Endothelial cell of umbilical vein (primary cell): ENCODE measurements around the gene CST3. TPM values are rescaled to one million over a fixed set of nuclear protein-coding genes. Genes with fewer than 3 reads are reported as not detected.

Experiments
- BruUV-seq: library from RNA; stranded (reverse); fragments of 400-500 nt; replicated peaks from 2 replicates; lab custom pipeline; 2021; lab: Mats Ljungman, UMichigan
- CTCF ChIA-PET: fragments of 300-600, 350-600 bp; sonication (Branson Sonifier 250); formaldehyde crosslinking; loops from one replicate; lab custom pipeline; 2021; ENCODE audit warnings: antibody characterized with exemption, inconsistent platforms; lab: Charles Lee
- POLR2A ChIA-PET: fragments of 300-600, 350-600 bp; sonication (Branson Sonifier 250); formaldehyde crosslinking; loops from one replicate; lab custom pipeline; 2021; ENCODE audit warnings: antibody characterized with exemption, inconsistent platforms; lab: Charles Lee
- DNase-seq: peaks from one replicate; pipeline ENCODE4 v3.0.0-alpha.2; 2011; ENCODE audit warnings: low read depth, low spot score
- FAIRE-seq: peaks from 2 replicates; lab custom pipeline; 2011; peaks lifted over from hg19 to GRCh38; lab: Jason Lieb, UNC
- H2AFZ ChIP-seq: 2 replicates; pipeline ENCODE4 v1.6.0; 2012; ENCODE audit warnings: low read depth, low read length, control low read depth, inconsistent platforms
- H3K27ac ChIP-seq: 2 replicates; pipeline ENCODE4 v1.5.1; 2011; ENCODE audit warnings: low read depth, mild to moderate bottlenecking, control low read depth, low read length, moderate library complexity; ENCODE audit not compliant: insufficient read depth
- H3K27me3 ChIP-seq, 2 experiments: 2 replicates each; pipeline versions ENCODE4 v1.6.0 to v1.6.1; 2011; ENCODE audit warnings: low read length in 2 of 2, mixed read lengths in 1 of 2; ENCODE audit not compliant: control insufficient read depth in 2 of 2, insufficient read depth in 2 of 2
- H3K36me3 ChIP-seq, 2 experiments: 2 replicates in 1 of 2; 3 replicates in 1 of 2; pipeline ENCODE4 v1.5.1; 2011; ENCODE audit warnings: low read length in 2 of 2, mild to moderate bottlenecking in 1 of 2, moderate library complexity in 1 of 2; ENCODE audit not compliant: control insufficient read depth in 2 of 2, insufficient read depth in 2 of 2; ENCODE audit errors: extremely low read depth in 1 of 2
- H3K4me1 ChIP-seq: 3 replicates; pipeline ENCODE4 v1.5.1; 2011; ENCODE audit warnings: mild to moderate bottlenecking, low read length; ENCODE audit not compliant: control insufficient read depth, insufficient read depth; ENCODE audit errors: extremely low read depth
- H3K4me2 ChIP-seq: 2 replicates; pipeline ENCODE4 v1.6.1; 2011; ENCODE audit warnings: low read length, control low read depth, mixed read lengths; ENCODE audit not compliant: insufficient read depth
- H3K4me3 ChIP-seq, 3 experiments: fragments of 200-600 bp in 1 of 3; sonication (generic), shearing (Covaris generic) in 1 of 3; replicated peaks in 1 of 3; 2 replicates each; pipeline ENCODE4 v1.5.1; 2011 to 2016; ENCODE audit warnings: control low read depth in 3 of 3, low read length in 3 of 3, mild to moderate bottlenecking in 2 of 3, inconsistent platforms in 1 of 3, low read depth in 1 of 3, moderate library complexity in 1 of 3; ENCODE audit not compliant: insufficient read depth in 1 of 3
- H3K79me2 ChIP-seq: 2 replicates; pipeline ENCODE4 v1.6.0; 2012; ENCODE audit warnings: low read length, inconsistent platforms; ENCODE audit not compliant: control insufficient read depth, insufficient read depth
- H3K9ac ChIP-seq: replicated peaks from 2 replicates; pipeline ENCODE3; 2011; ENCODE audit warnings: low read length, control low read depth; ENCODE audit not compliant: insufficient read depth; ENCODE audit errors: extremely low read depth
- H3K9me1 ChIP-seq: replicated peaks from 3 replicates; pipeline ENCODE4 v1.6.0; 2011; ENCODE audit warnings: mild to moderate bottlenecking, low read length; ENCODE audit not compliant: control insufficient read depth, insufficient read depth; ENCODE audit errors: extremely low read depth
- H3K9me3 ChIP-seq: replicated peaks from 2 replicates; pipeline ENCODE4 v1.5.1; 2012; ENCODE audit warnings: low read length, inconsistent platforms; ENCODE audit not compliant: control insufficient read depth, insufficient read depth
- H4K20me1 ChIP-seq: replicated peaks from 2 replicates; pipeline ENCODE3; 2011; ENCODE audit warnings: mild to moderate bottlenecking, low read length; ENCODE audit not compliant: control insufficient read depth, insufficient read depth; ENCODE audit errors: extremely low read depth
- EZH2 ChIP-seq: IDR thresholded peaks from 2 replicates; pipeline ENCODE4 v1.6.1; 2012; ENCODE audit warnings: borderline replicate concordance, low read depth, mild to moderate bottlenecking, moderate library complexity, low read length, inconsistent platforms; ENCODE audit not compliant: severe bottlenecking
- FOS ChIP-seq: IDR thresholded peaks from 2 replicates; pipeline ENCODE4 v1.6.1; 2011; ENCODE audit warnings: mild to moderate bottlenecking, low read length, moderate library complexity, borderline replicate concordance; ENCODE audit not compliant: insufficient read depth
- GATA2 ChIP-seq: IDR thresholded peaks from 2 replicates; pipeline ENCODE4 v1.7.0; 2011; ENCODE audit warnings: low read depth, mild to moderate bottlenecking, moderate library complexity, mixed read lengths, low read length; ENCODE audit not compliant: insufficient read length, insufficient read depth
- JUN ChIP-seq: IDR thresholded peaks from 2 replicates; pipeline ENCODE4 v1.6.1; 2011; ENCODE audit warnings: borderline replicate concordance, low read depth; ENCODE audit not compliant: insufficient read length, insufficient read depth
- MYC ChIP-seq: IDR thresholded peaks from one replicate; pipeline ENCODE4 v1.6.1; 2011; ENCODE audit warnings: mild to moderate bottlenecking, low read depth, low read length
- POLR2A ChIP-seq: IDR thresholded peaks from 2 replicates; pipeline ENCODE4 v1.6.1; 2012; ENCODE audit warnings: low read depth, mild to moderate bottlenecking, control low read depth, low read length
- POLR2AphosphoS5 ChIP-seq: IDR thresholded peaks from 2 replicates; pipeline ENCODE4 v1.6.1; 2012; ENCODE audit warnings: low read depth, mild to moderate bottlenecking, control low read depth, low read length, moderate library complexity; ENCODE audit not compliant: insufficient read depth
- dilution Hi-C: fragments of 300-500 bp; cut with MboI; formaldehyde crosslinking; loops from one replicate; pipeline ENCODE4 v1.15.0; 2019; ENCODE audit warnings: low sequenced_read_pairs; ENCODE audit not compliant: extremely low pct_ligation_motif_present
- intact Hi-C: fragments of 100-400 bp; cut with micrococcal nuclease; formaldehyde crosslinking; loops from one replicate; pipeline ENCODE4 v1.10.0; 2022
- polyA plus RNA-seq, 4 experiments: library from polyadenylated mRNA; depleted of rRNA in 3 of 4; stranded (reverse) in 3 of 4; unstranded in 1 of 4; fragments of >200 nt; gene quantifications; 2 replicates each; pipeline versions ENCODE4 v1.2.1 to v1.2.3, GENCODE V29; 2011 to 2012; ENCODE audit warnings: missing spikeins in 1 of 4
- total RNA-seq: library from RNA; stranded (reverse); gene quantifications from 2 replicates; pipeline ENCODE4 v1.2.3, GENCODE V29; 2021
- TF ChIP-seq, protein P1 (sequence below): IDR thresholded peaks from 2 replicates; pipeline ENCODE4 v1.6.1; 2011; ENCODE audit not compliant: insufficient read depth, insufficient read length
- TF ChIP-seq, protein P2 (sequence below), 2 donors: IDR thresholded peaks; 1 replicate in 1 of 2; 2 replicates in 1 of 2; pipeline ENCODE4 v1.5.1; 2011; ENCODE audit warnings: low read length in 2 of 2, mild to moderate bottlenecking in 2 of 2, moderate library complexity in 2 of 2, control low read depth in 1 of 2, inconsistent platforms in 1 of 2, low read depth in 1 of 2; ENCODE audit not compliant: insufficient read depth in 1 of 2; ENCODE audit errors: extremely low read depth in 1 of 2

Gene CST3
- total and polyA plus RNA-seq, 2 donors (not counting 3 experiments of a cell fraction or from before 2014, with no cell fraction given) = 251 to 479 TPM

DNA sequence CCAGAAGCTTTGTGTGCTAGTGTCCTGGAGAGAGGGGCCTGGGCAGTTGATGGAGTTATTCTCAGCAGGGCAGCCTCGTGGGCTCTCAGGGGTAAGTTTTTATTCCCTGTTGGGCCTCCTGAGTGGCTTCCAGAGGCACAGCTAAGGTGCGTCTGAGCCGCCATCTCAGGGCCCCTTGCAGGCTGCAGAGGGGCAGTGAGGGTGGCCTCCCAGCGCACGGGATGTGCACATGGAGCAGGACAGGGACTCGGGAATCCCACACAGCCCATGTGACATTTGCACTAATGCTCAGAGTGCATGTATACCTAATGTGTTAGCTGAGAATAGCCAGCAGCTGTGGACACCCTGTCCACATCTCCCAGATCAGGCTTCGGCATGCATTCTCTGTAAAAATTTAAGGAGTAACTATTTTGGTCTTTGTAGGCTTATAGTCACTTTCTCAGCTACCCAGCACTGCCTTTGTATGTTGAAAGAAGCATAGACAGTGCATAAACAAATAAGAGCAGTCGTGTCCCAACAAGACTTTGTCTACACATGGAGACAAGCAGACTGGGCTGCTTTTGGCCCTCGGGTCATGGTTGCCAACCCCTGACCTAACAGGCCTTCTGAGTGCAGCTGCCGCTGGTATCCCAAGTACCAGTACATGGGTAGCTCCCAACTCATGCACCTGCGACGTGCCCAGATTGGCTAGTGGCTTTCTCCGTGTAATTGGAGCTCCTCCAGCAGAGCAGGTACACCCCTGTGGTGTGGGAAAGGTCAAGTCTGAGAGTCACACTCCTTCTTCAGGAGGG, 50.8 kb downstream of the CST3 start:
- Histone ChIP-seq H3K9me1 (no peaks in the 10 kb centered on the region), H3K4me1 (no peaks in the 10 kb centered on the region), H2AFZ (no peak overlapping the region), H3K4me2 (no peak overlapping the region), H3K79me2 (no peaks in the 10 kb centered on the region), H3K9me3 (no peaks in the 10 kb centered on the region), H3K27ac (no peak overlapping the region), H3K36me3 (no peaks in the 10 kb centered on the region), H3K4me3 (no peak overlapping the region), H3K27me3 (no peaks in the 10 kb centered on the region), H4K20me1 (no peaks in the 10 kb centered on the region), H3K9ac (no peak overlapping the region)
- no peak for FAIRE-seq
- ChIA-PET POLR2A (no interaction called here), CTCF (no interaction called here)
- no TSS peak for BruUV-seq
- TF ChIP-seq, protein P1, sequence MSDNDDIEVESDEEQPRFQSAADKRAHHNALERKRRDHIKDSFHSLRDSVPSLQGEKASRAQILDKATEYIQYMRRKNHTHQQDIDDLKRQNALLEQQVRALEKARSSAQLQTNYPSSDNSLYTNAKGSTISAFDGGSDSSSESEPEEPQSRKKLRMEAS = no peak
- TF ChIP-seq MYC (no peak), EZH2 (no peak), POLR2A (no peak), GATA2 (no peak), FOS (no peak), JUN (no peak), POLR2AphosphoS5 (no peak)
- TF ChIP-seq, protein P2, sequence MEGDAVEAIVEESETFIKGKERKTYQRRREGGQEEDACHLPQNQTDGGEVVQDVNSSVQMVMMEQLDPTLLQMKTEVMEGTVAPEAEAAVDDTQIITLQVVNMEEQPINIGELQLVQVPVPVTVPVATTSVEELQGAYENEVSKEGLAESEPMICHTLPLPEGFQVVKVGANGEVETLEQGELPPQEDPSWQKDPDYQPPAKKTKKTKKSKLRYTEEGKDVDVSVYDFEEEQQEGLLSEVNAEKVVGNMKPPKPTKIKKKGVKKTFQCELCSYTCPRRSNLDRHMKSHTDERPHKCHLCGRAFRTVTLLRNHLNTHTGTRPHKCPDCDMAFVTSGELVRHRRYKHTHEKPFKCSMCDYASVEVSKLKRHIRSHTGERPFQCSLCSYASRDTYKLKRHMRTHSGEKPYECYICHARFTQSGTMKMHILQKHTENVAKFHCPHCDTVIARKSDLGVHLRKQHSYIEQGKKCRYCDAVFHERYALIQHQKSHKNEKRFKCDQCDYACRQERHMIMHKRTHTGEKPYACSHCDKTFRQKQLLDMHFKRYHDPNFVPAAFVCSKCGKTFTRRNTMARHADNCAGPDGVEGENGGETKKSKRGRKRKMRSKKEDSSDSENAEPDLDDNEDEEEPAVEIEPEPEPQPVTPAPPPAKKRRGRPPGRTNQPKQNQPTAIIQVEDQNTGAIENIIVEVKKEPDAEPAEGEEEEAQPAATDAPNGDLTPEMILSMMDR (IDR thresholded peaks at IDR 0.05; ENCODE audit: extremely low read depth in 1 of 2, insufficient read depth in 1 of 2, low read depth in 1 of 2, low read length in 2 of 2) = no peak
- intact Hi-C loops = no loop called here
- DNase-seq = no peak
- dilution Hi-C loops = no loop called here
